Measurements from ENCODE around the gene IPO13.

Gene IPO13

DNA sequence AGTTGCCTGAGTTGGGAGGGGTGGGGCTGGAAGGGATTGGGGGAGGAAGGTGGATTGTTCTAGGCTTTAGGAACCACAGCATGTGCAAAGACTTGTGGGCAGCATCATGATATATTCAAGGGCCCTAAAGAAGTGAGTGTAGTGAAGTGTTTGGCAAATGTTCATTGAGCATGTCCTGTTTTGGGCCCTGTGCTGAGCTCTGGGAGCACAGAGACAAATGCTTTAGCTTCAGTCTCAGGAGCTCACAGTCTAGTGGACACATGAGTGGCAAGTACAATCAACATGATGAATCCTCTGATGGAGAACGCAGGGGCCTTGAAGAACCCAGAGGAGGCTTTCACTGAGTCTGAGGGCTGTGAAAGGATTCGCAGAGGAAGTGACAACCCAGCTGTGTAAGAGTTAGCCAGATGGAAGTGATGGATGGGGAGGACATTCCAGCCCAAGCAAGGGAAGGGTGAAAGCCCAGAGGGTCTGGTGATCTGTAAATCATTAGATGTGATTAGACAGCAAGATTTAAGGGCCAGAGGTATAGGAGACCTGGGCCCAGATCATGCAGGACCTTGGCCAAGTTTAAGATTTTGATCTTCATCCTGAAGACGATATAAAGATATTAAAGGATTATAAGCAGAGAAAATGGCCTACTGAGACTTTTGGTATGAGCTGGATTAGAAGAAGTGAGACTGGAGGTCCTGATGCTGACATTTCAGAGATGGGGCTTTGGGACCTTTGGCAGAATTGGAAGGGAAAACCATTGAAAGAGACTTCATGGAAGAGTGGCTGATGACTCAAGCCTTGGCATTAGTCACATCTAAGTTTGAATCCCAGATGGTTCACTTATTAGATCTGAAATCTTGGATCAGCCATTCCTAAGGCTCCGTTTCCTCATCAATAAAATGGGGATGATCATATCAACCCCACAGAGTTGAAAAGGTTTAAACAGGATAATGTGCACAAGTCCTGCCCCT, 4.6 kb downstream of the IPO13 start:
- no peak for DNase-seq

DNA sequence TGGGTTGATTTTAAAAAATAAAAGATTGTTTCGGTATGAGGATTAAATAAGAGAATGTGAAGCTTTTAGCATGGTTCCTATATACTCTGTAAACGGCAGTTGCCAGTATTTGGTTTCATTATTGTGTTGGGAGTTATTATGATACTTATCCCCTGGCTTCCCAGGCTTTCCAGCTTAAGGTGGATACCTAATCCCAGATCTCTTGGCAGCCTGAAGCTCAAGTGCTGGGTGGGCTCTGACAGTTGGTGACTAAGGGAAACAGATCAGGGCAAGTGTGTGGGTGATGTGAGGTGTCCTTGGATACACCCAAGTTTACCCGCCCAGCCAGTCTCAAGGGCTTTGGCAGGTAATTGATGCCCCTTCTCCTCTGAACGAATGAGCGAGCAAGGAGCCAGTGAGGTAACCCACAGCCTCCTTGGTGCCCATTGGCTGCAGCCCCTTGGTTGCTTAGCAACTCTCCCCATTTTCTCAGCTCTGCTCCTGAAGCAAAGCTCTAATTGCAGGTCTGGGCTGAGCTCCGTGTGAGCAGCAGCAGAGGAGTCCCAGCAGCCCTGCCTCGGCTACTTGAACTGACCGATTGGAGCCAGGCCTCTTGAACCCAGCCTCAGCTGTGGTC, 6.1 kb downstream of the IPO13 start:
- DNase-seq: no peak

GRCh38 chr1:43953361-43953760, 6.6 kb downstream of the IPO13 start:
- DNase-seq: no peak

DNA sequence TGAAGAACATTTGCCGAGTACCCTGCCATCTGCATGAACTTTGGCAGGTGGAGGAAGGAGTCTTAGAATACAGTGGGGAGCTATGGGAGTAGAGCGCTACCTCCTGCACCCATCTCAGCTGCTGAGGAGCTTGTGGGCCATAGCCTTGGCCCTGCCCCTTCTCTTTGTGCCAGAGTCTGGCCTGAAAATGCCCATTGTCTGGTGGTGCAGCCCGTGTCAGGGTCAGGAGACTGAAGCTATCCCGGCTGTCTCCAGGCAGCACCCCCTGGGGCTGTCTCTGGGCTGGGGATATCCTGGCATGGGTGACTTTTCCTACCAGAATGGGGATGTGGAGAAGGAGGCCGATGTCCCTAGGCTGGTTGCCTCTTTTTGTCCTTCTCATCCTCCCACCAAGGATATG, 7.3 kb downstream of the IPO13 start:
- no peak for DNase-seq

GRCh38 chr1:43956234-43956633, 9.5 kb downstream of the IPO13 start:
- no peak for DNase-seq

DNA sequence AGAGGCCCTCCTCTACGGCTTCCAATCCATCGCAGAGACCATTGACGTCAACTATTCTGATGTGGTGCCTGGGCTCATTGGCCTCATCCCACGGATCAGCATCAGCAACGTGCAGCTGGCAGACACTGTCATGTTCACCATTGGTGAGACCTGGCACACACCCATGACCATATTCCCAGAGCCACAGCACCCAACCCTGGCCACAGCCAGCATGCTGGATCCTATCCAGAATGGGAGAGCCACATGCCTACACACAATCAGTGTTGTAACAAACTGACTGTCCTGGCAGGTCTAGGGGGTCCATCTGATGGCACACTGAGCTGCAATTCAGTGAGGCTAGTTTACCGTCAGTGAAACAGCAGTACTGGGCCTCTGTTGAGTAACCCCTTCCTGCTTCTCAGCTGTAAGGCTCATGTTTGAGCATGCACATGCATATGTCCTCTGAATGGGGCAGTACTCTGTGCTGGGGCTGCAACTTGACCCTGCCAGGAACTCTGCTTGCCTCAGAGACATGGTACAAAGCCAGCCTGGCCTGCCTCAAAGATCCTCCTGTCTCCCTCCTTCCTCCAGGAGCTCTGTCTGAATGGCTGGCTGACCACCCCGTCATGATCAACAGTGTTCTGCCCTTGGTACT, 10.8 kb downstream of the IPO13 start:
- DNase-seq: no peak

GRCh38 chr1:43958351-43959255, 11.9 kb downstream of the IPO13 start:
- no peak for DNase-seq

- no peak for DNase-seq
These were observed 14.0 kb downstream of the IPO13 start for GRCh38 chr1:43960798-43961197.

DNA sequence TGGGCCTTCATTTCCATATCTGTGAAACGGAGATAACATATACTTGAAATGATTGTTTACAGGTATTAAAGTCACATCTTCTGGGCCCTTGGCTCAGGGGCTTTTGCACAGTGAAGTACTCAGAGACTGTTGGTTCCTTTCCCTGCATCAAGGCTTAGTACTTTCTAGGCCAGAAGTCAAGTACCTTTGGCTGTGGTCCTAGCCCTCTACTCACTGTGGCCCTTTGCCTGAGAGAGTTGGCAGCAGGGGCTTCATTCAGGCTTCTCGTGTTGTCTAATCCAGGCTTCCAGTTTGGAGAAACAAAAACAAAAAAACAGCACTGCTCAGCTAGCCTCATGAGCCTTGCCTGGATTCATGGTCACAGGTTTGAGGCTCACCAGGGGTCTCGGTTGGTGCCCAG, 14.9 kb downstream of the IPO13 start:
- no peak for DNase-seq

GRCh38 chr1:43962324-43962723, 15.6 kb downstream of the IPO13 start:
- no peak for DNase-seq

GRCh38 chr1:43963006-43963405, 16.3 kb downstream of the IPO13 start:
- no peak for DNase-seq

GRCh38 chr1:43963890-43964289, 17.1 kb downstream of the IPO13 start:
- no peak for DNase-seq

GRCh38 chr1:43965316-43965715, 18.6 kb downstream of the IPO13 start:
- no peak for DNase-seq

GRCh38 chr1:43968348-43968948, 21.7 kb downstream of the IPO13 start:
- no peak for DNase-seq

- no peak for DNase-seq
These were observed 22.6 kb downstream of the IPO13 start for GRCh38 chr1:43969416-43969745.

DNA sequence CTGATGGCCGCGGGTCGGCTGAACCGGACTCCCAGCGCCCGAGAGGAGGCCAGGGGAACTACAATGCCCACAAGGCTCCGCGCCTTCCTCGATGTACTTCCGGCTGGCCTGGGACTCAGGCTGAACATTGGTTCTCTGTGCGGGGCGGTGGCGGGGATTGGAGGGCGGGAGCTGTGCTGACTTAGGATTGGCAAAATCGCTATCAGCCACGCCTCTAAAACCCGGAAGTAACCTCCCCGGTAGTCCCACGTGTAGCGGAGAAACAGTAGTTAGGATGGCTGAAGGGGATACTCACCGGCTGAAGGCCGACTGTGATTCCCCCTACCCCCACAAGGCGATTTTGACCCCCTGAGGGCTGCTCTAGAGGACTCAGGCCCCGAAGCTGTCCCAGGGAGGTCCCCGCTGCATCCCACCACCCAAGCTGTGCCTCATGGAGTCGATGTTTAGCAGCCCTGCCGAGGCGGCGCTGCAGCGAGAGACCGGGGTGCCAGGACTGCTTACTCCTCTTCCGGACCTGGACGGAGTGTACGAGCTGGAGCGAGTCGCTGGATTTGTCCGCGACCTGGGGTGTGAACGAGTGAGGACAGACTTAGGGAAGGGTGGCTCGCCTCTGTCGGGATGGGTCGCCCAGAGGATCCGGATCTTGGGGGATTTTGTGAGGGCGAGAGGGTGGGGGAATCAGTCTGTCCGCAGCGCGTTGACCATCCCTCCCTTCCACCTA, 23.2 kb downstream of the IPO13 start, which contains the start of gene DPH2:
Gene DPH2 (plus strand): TSS at position 265 of the 721 bp plus-strand sequence. CDS start 166 bp downstream, at position 431.
- peak; percentile 93 for DNase-seq

DNA sequence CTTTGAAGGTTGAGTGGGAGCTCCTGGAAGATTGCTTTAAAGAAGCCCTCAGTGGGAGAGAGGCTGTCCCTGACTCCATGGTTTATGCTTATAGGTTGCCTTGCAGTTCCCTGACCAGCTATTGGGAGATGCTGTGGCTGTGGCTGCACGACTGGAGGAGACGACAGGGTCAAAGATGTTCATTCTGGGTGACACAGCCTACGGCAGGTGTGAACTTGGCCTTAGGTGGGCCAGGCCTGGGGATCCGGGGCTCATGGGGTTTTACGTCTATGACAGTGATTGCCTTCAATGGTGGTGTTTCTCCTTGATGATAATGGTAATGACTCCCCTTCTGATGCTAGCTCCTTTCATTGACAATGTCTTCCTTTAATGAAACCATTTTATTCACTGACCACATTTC, 23.8 kb downstream of the IPO13 start:
- DNase-seq: no peak

- no peak for DNase-seq
These were observed 24.2 kb downstream of the IPO13 start for GRCh38 chr1:43970911-43971310.

GRCh38 chr1:43971336-43971980, 24.7 kb downstream of the IPO13 start:
- DNase-seq: no peak

GRCh38 chr1:43973981-43974442, 27.3 kb downstream of the IPO13 start:
- no peak for DNase-seq
